PFSK-1 (cell line): Measurements from ENCODE around the gene NME3.

Source experiments
- FOXP2 ChIP-seq: optimal IDR thresholded peaks from 2 replicates; pipeline ENCODE3; 2011; ENCODE audit warnings: borderline replicate concordance, control low read depth, inconsistent platforms; ENCODE audit not compliant: insufficient read depth; ENCODE audit errors: extremely low read length, extremely low read depth
- POLR2AphosphoS5 ChIP-seq: IDR thresholded peaks from 2 replicates; pipeline ENCODE4 v1.6.1; 2012; ENCODE audit warnings: low read depth, mild to moderate bottlenecking, control low read depth, low read length, moderate library complexity
- SIN3A ChIP-seq: IDR thresholded peaks from 2 replicates; pipeline ENCODE4 v1.6.1; 2012; ENCODE audit warnings: mild to moderate bottlenecking, low read length, moderate library complexity, borderline replicate concordance; ENCODE audit not compliant: insufficient read depth
- TAF1 ChIP-seq: IDR thresholded peaks from 2 replicates; pipeline ENCODE4 v1.6.1; 2012; ENCODE audit warnings: low read length, control low read depth, borderline replicate concordance; ENCODE audit not compliant: insufficient read depth
- TF ChIP-seq, protein P1 (sequence below), 2 experiments: IDR thresholded peaks; 2 replicates each; pipeline versions ENCODE4 v1.6.1 to v1.8.0; 2011 to 2012; ENCODE audit warnings: low read depth in 2 of 2, low read length in 2 of 2, control low read depth in 1 of 2, inconsistent platforms in 1 of 2, mild to moderate bottlenecking in 1 of 2, moderate library complexity in 1 of 2; ENCODE audit not compliant: insufficient read depth in 1 of 2

Gene NME3

DNA sequence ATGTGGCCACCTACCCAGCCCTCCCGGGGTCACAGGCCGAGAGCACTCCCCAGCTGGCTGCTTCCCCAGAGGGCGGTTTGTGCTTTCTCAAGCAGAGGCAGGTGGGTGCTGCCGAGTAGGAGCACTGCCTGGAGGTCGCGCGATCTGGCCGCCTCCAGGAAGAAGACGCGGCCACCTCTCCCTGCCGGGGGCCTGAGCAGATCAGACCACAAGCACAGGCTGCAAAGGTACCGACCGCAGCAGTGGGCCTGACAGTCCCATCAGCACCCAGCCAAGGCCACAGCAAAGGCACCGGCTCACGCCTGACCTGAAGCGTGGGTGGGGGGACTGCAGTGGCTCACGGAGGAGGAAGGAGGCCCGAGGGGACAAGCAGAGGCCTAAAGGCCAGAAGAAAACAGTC lies 37.3 kb upstream of the NME3 start:
- TF ChIP-seq, protein P1, sequence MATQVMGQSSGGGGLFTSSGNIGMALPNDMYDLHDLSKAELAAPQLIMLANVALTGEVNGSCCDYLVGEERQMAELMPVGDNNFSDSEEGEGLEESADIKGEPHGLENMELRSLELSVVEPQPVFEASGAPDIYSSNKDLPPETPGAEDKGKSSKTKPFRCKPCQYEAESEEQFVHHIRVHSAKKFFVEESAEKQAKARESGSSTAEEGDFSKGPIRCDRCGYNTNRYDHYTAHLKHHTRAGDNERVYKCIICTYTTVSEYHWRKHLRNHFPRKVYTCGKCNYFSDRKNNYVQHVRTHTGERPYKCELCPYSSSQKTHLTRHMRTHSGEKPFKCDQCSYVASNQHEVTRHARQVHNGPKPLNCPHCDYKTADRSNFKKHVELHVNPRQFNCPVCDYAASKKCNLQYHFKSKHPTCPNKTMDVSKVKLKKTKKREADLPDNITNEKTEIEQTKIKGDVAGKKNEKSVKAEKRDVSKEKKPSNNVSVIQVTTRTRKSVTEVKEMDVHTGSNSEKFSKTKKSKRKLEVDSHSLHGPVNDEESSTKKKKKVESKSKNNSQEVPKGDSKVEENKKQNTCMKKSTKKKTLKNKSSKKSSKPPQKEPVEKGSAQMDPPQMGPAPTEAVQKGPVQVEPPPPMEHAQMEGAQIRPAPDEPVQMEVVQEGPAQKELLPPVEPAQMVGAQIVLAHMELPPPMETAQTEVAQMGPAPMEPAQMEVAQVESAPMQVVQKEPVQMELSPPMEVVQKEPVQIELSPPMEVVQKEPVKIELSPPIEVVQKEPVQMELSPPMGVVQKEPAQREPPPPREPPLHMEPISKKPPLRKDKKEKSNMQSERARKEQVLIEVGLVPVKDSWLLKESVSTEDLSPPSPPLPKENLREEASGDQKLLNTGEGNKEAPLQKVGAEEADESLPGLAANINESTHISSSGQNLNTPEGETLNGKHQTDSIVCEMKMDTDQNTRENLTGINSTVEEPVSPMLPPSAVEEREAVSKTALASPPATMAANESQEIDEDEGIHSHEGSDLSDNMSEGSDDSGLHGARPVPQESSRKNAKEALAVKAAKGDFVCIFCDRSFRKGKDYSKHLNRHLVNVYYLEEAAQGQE (IDR thresholded peaks at IDR 0.05; ENCODE audit: insufficient read depth in 1 of 2, low read depth in 2 of 2, low read length in 2 of 2), result no peak
- no peak for TF ChIP-seq FOXP2
- TF ChIP-seq POLR2AphosphoS5, result no peak
- TF ChIP-seq TAF1, result no peak
- TF ChIP-seq SIN3A, result no peak

DNA sequence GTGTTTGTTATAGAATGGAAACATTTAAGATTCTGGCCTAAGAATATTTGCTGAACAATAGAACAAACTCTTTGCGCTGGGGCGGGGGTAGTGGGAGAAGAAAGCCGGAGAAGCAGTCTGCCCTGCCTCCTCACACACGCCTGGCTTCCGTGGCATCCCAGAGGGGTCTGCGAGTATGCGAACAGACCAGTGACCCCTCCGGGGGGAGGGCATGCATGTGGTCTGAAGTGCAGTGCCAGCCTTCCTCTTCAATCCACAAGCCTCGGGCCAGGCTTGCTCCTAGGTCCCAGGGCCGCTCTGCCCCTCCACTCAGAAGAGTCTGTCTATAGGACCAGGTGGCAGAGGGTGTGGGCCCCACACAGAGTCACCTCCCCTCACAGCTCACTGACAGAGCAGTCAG lies 36.3 kb upstream of the NME3 start:
- TF ChIP-seq, protein P1 (IDR thresholded peaks at IDR 0.05; ENCODE audit: insufficient read depth in 1 of 2, low read depth in 2 of 2, low read length in 2 of 2), result no peak
- no peak for TF ChIP-seq POLR2AphosphoS5
- TF ChIP-seq TAF1, result no peak
- no peak for TF ChIP-seq FOXP2
- TF ChIP-seq SIN3A, result no peak

DNA sequence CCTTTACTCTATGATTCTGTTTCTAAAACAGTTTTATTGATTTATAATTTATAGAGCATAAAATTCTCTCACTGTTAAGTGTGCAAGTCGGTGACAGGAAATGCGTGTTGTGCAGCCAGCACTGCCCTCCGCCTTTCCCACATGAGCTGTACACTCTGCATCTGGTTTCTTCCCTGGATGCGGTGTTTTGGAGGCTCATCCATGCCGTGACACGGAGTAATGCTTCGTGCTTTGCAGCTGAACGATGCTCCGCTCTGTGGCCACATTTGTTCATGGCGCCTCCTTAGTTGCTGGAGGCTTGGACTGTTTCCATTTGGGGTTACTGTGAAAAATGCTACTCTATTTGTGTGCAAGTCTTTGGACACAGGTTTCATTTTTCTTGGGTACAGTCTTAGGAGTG lies 29.4 kb upstream of the NME3 start:
- TF ChIP-seq TAF1, result no peak
- TF ChIP-seq POLR2AphosphoS5, result no peak
- no peak for TF ChIP-seq SIN3A
- TF ChIP-seq, protein P1 (IDR thresholded peaks at IDR 0.05; ENCODE audit: insufficient read depth in 1 of 2, low read depth in 2 of 2, low read length in 2 of 2), result no peak
- TF ChIP-seq FOXP2, result no peak

DNA sequence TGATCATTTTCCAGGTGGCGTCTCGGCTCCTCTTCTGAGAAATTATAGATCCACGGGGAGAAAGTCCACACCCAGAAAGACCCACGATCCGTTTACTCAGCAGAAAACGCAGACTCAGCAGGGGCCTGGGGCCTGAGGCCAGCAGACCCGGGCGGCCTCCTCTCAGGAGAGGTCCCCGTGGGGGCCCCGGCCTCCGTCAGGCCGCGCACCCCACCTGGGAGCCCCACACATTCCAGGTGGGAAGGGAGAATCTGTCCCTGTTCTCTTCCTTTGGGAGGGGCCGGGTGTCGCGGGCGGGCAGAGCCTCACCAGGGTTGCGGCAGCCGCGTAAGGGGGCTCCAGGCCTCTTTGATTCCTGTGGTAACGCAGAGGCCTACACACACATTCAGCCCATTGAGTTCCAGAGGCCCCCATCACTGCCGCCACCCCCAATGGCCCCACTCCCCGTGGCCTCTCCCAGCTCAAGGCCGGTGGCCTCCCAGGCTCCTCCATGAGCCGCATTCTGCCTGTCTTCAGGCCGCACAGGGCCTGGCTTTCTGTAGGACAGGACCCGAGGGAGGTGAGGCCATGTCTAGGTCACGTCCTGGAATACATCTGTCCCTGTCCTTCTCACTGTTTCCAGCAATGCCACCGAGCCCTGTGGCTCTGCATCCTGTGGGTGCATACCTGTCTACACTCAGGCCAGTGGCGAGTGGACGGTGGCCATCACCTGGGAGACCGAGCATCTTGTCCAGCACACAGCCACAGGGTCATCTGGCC lies 23.7 kb upstream of the NME3 start:
- TF ChIP-seq, protein P1 (IDR thresholded peaks at IDR 0.05; ENCODE audit: insufficient read depth in 1 of 2, low read depth in 2 of 2, low read length in 2 of 2), result no peak
- TF ChIP-seq SIN3A (no peak), FOXP2 (no peak), TAF1 (no peak), POLR2AphosphoS5 (no peak)

DNA sequence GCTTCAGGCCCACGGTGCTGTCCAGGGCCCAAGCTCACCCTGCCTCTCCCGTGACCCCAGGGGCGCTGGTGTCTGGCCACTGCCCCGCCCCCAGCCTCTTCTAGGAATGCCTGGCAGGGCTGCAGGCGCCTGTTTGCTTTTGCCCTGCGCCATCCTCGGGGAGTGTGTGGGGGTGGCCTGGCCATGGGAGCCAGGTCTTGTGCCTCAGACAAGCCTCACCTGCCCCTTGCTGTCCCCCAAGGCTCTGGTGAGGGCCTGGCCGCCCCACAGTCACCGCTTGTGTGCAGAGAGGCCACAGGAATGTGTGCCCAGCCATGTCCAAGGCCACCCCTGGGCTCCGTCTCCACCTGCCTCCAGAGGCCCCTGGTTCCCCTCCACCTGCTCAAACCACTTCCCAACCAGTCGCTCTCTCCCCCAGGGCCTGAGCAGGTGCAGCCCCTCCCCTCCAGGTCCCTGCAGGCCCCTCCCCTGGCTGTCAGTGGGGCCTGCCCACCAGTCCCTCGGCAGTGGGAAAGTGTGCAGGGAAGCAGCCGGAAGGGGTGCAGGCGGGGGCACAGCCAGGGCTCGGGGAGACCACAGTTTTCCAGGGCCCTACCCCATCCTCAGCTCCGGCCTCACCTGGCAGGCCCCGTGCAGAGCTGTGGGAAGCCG lies 23.0 kb upstream of the NME3 start:
- TF ChIP-seq SIN3A, result no peak
